AG04450 (cell line): ENCODE data around the gene UTS2. TPM values are rescaled to one million over a fixed set of nuclear protein-coding genes. Genes with fewer than 3 reads are reported as not detected.

Experiments used
- CTCF ChIA-PET: fragments of 300-600, 350-600 bp; formaldehyde crosslinking; extraction: SDS; loops from one replicate; lab custom pipeline; 2022; ENCODE audit warnings: antibody characterized with exemption, inconsistent platforms; lab: Charles Lee
- POLR2A ChIA-PET: fragments of 350-600 bp; formaldehyde crosslinking; extraction: SDS; loops from one replicate; lab custom pipeline; 2021; ENCODE audit warnings: antibody characterized with exemption, inconsistent platforms; lab: Yijun Ruan, JAX
- DNase-seq: peaks from one replicate; pipeline ENCODE4 v3.0.0-alpha.2; 2011; ENCODE audit warnings: low read depth, low spot score
- H3K27ac ChIP-seq: one replicate; pipeline ENCODE4 v1.5.1; 2012; ENCODE audit warnings: low read depth, low read length, control low read depth
- H3K27me3 ChIP-seq: one replicate; pipeline ENCODE4 v1.6.0; 2012; ENCODE audit warnings: low read length; ENCODE audit not compliant: control insufficient read depth, insufficient read depth
- H3K4me3 ChIP-seq: 2 replicates; pipeline ENCODE4 v1.5.1; 2011; ENCODE audit warnings: mild to moderate bottlenecking, low read depth, low read length, control low read depth
- H3K9me3 ChIP-seq: 2 replicates; pipeline ENCODE4 v1.5.1; 2012; ENCODE audit warnings: low read length; ENCODE audit not compliant: control insufficient read depth, insufficient read depth
- CTCF ChIP-seq: IDR thresholded peaks from 2 replicates; pipeline ENCODE4 v1.5.1; 2011; ENCODE audit warnings: low read depth, low read length, control low read depth, inconsistent platforms
- polyA plus RNA-seq: library from polyadenylated mRNA; depleted of rRNA; stranded (reverse); fragments of >200 nt; gene quantifications from 2 replicates; pipeline ENCODE4 v1.2.3, GENCODE V29; 2011

UTS2 gene
- polyA plus RNA-seq, 1 experiment, result 0.06 TPM

- TF ChIP-seq CTCF, result no peak
- CTCF ChIA-PET, result interaction anchor here (0.9 kb wide), 1 partner anchor 182 kb away, joined by 3 read pairs; no protein-coding TSS in a partner anchor
- H3K27me3 ChIP-seq, result no peaks in the 10 kb centered on the region
- no peak overlapping the region for H3K4me3 ChIP-seq
- POLR2A ChIA-PET, result no interaction called here
- no peak for DNase-seq
- H3K9me3 ChIP-seq, result no peaks in the 10 kb centered on the region
- H3K27ac ChIP-seq, result no peak overlapping the region
Observed at GRCh38 chr1:7850786-7851185, 2.1 kb downstream of the UTS2 start.

DNA sequence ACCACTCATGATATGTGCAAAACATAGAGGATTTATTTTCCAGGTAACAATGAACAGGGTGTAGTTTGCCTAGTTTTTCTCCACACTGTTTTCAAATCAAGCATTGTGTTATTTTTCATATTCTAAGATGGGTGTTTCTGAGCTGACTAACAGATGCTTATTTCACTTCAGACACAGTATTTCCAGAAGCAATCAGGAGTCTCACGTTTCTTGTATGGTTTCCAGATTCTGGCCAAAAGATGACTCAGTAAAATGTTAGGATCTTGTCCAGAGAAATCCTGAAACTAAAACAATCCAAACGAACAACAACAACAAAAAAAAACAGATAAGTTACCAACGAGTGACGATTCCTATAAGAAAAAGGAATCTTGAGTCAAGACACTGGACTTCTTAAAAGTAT, 5.3 kb downstream of the UTS2 start:
- Histone ChIP-seq H3K27me3 (no peaks in the 10 kb centered on the region), H3K27ac (no peak overlapping the region), H3K9me3 (no peaks in the 10 kb centered on the region), H3K4me3 (no peak overlapping the region)
- TF ChIP-seq CTCF, result no peak
- POLR2A ChIA-PET, result no interaction called here
- DNase-seq, result peak; percentile 44
- CTCF ChIA-PET, result interaction anchor here (1.9 kb wide), 1 partner anchor 95 kb away, joined by 6 read pairs; no protein-coding TSS in a partner anchor

GRCh38 chr1:7846656-7847055, 6.2 kb downstream of the UTS2 start:
- H3K4me3 ChIP-seq, result no peak overlapping the region
- DNase-seq, result no peak
- TF ChIP-seq CTCF, result no peak
- no peaks in the 10 kb centered on the region for H3K9me3 ChIP-seq
- ChIA-PET POLR2A (interaction anchor here (0.7 to 1.4 kb wide), 2 partner anchors 37 to 47 kb away, joined by 3 to 5 read pairs; no protein-coding TSS in a partner anchor), CTCF (interaction anchor here (1.9 kb wide), 1 partner anchor 94 kb away, joined by 6 read pairs; no protein-coding TSS in a partner anchor)
- H3K27ac ChIP-seq, result no peak overlapping the region
- H3K27me3 ChIP-seq, result no peaks in the 10 kb centered on the region

GRCh38 chr1:7845761-7846160, 7.1 kb downstream of the UTS2 start:
- no peak for TF ChIP-seq CTCF
- Histone ChIP-seq H3K4me3 (no peak overlapping the region), H3K9me3 (no peaks in the 10 kb centered on the region), H3K27me3 (no peaks in the 10 kb centered on the region), H3K27ac (no peak overlapping the region)
- ChIA-PET CTCF (no interaction called here), POLR2A (interaction anchor here (0.6 to 1.4 kb wide), 4 partner anchors 19 to 48 kb away, joined by 3 to 7 read pairs (median 4); no protein-coding TSS in a partner anchor)
- DNase-seq, result peak; percentile 44

DNA sequence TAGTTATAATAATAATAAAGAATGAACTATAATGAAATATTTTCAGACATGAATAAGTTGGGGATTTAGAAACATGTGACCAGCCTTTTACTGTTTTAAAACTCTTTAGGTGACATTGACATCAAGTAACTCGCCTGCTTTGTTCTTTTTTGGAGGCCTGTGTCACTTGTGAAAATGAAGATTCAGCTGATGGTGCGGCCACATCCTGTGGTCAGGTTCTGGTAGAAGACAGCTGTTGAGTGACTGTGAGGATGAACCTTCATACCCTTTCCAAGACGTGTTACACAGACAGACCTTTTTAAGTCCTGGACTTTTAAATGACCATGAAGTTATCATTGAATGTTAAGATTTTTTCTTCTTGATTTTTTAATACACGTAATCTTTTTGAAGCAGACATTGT, 10.3 kb downstream of the UTS2 start:
- H3K27me3 ChIP-seq, result no peaks in the 10 kb centered on the region
- ChIA-PET CTCF (no interaction called here), POLR2A (no interaction called here)
- TF ChIP-seq CTCF, result no peak
- H3K4me3 ChIP-seq, result no peak overlapping the region
- no peak overlapping the region for H3K27ac ChIP-seq
- peaks cover 7% of the 10 kb centered on the region; the same call in 1 of the 2 replicates for H3K9me3 ChIP-seq
- DNase-seq, result no peak
